ENCODE measurements around the gene RIMBP2. TPM values are rescaled to one million over a fixed set of nuclear protein-coding genes. Genes with fewer than 3 reads are reported as not detected.
"Not testable (repeated sequence)": the region's sequence is repeated elsewhere in the genome, so short reads cannot be mapped to it uniquely, and the experiment has no call there.

The RIMBP2 gene
- polyA plus RNA-seq, 1 donor (not counting 4 experiments of a cell fraction or from before 2014, with no cell fraction given), result 0.16 TPM

GRCh38 chr12:130754234-130754901 is 38.3 kb upstream of the RIMBP2 start:
- FAIRE-seq (no peak), DNase-seq (ENCODE audit: low read depth, low spot score) (no peak)
- H3K27ac ChIP-seq (ENCODE audit: control insufficient read depth, insufficient read depth, low read length), result no peak overlapping the region
- no peaks in the 10 kb centered on the region for H4K20me1 ChIP-seq (ENCODE audit: control insufficient read depth, extremely low read depth, insufficient read depth, low read length)
- dilution Hi-C loops (cut with MboI; ENCODE audit: extremely low pct_ligation_motif_present, low sequenced_read_pairs), result no loop called here
- H3K27me3 ChIP-seq (ENCODE audit: control insufficient read depth, extremely low read depth, insufficient read depth, low read length), result no peaks in the 10 kb centered on the region
- H3K4me1 ChIP-seq (ENCODE audit: control insufficient read depth, extremely low read depth, insufficient read depth, low read length), result no peaks in the 10 kb centered on the region
- no peaks in the 10 kb centered on the region for H3K9me3 ChIP-seq (ENCODE audit: control insufficient read depth, low read depth, low read length)
- H3K4me2 ChIP-seq (ENCODE audit: control insufficient read depth, extremely low read depth, insufficient read depth, low read depth, low read length), result no peak overlapping the region
- no peak overlapping the region for H3K4me3 ChIP-seq (ENCODE audit: control insufficient read depth in 2 of 3, extremely low read depth in 1 of 3, insufficient read depth in 2 of 3, low read depth in 1 of 3, low read length in 3 of 3)
- TF ChIP-seq, protein P1, sequence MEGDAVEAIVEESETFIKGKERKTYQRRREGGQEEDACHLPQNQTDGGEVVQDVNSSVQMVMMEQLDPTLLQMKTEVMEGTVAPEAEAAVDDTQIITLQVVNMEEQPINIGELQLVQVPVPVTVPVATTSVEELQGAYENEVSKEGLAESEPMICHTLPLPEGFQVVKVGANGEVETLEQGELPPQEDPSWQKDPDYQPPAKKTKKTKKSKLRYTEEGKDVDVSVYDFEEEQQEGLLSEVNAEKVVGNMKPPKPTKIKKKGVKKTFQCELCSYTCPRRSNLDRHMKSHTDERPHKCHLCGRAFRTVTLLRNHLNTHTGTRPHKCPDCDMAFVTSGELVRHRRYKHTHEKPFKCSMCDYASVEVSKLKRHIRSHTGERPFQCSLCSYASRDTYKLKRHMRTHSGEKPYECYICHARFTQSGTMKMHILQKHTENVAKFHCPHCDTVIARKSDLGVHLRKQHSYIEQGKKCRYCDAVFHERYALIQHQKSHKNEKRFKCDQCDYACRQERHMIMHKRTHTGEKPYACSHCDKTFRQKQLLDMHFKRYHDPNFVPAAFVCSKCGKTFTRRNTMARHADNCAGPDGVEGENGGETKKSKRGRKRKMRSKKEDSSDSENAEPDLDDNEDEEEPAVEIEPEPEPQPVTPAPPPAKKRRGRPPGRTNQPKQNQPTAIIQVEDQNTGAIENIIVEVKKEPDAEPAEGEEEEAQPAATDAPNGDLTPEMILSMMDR (optimal IDR thresholded peaks at IDR 0.05 in 1 of 3, IDR thresholded peaks at IDR 0.05 in 1 of 3, conservative IDR thresholded peaks at IDR 0.05 in 1 of 3; ENCODE audit: extremely low read depth in 1 of 3, insufficient read depth in 2 of 3, low read length in 3 of 3), result no peak
- no peak for TF ChIP-seq EZH2 (IDR thresholded peaks at IDR 0.05; ENCODE audit: low read length)
- peak overlapping the region; percentile 4 for H2AFZ ChIP-seq (ENCODE audit: control insufficient read depth, low read length)
- H3K36me3 ChIP-seq (ENCODE audit: control insufficient read depth in 2 of 2, extremely low read depth in 1 of 2, insufficient read depth in 2 of 2, low read length in 2 of 2), result no peaks in the 10 kb centered on the region
- H3K79me2 ChIP-seq (ENCODE audit: control insufficient read depth, insufficient read depth, low read length), result no peaks in the 10 kb centered on the region
- H3K9me1 ChIP-seq (ENCODE audit: control insufficient read depth, extremely low read depth, insufficient read depth, low read length), result no peaks in the 10 kb centered on the region
- H3K9ac ChIP-seq (ENCODE audit: control insufficient read depth, extremely low read depth, insufficient read depth, low read length), result no peak overlapping the region

- no peak for TF ChIP-seq EZH2 (IDR thresholded peaks at IDR 0.05; ENCODE audit: low read length)
- TF ChIP-seq, protein P1 (optimal IDR thresholded peaks at IDR 0.05 in 1 of 3, IDR thresholded peaks at IDR 0.05 in 1 of 3, conservative IDR thresholded peaks at IDR 0.05 in 1 of 3; ENCODE audit: extremely low read depth in 1 of 3, insufficient read depth in 2 of 3, low read length in 3 of 3), result no peak
- H3K4me1 ChIP-seq (ENCODE audit: control insufficient read depth, extremely low read depth, insufficient read depth, low read length), result peaks cover 2% of the 10 kb centered on the region
- no peak overlapping the region for H3K9ac ChIP-seq (ENCODE audit: control insufficient read depth, extremely low read depth, insufficient read depth, low read length)
- no peak overlapping the region for H3K4me3 ChIP-seq (ENCODE audit: control insufficient read depth in 2 of 3, extremely low read depth in 1 of 3, insufficient read depth in 2 of 3, low read depth in 1 of 3, low read length in 3 of 3)
- H3K27me3 ChIP-seq (ENCODE audit: control insufficient read depth, extremely low read depth, insufficient read depth, low read length), result no peaks in the 10 kb centered on the region
- H3K27ac ChIP-seq (ENCODE audit: control insufficient read depth, insufficient read depth, low read length), result no peak overlapping the region
- no peaks in the 10 kb centered on the region for H3K36me3 ChIP-seq (ENCODE audit: control insufficient read depth in 2 of 2, extremely low read depth in 1 of 2, insufficient read depth in 2 of 2, low read length in 2 of 2)
- no peaks in the 10 kb centered on the region for H3K9me3 ChIP-seq (ENCODE audit: control insufficient read depth, low read depth, low read length)
- DNase-seq (ENCODE audit: low read depth, low spot score), result no peak
- no peaks in the 10 kb centered on the region for H3K79me2 ChIP-seq (ENCODE audit: control insufficient read depth, insufficient read depth, low read length)
- H3K9me1 ChIP-seq (ENCODE audit: control insufficient read depth, extremely low read depth, insufficient read depth, low read length), result no peaks in the 10 kb centered on the region
- H4K20me1 ChIP-seq (ENCODE audit: control insufficient read depth, extremely low read depth, insufficient read depth, low read length), result no peaks in the 10 kb centered on the region
- FAIRE-seq, result no peak
- dilution Hi-C loops (cut with MboI; ENCODE audit: extremely low pct_ligation_motif_present, low sequenced_read_pairs), result no loop called here
- no peak overlapping the region for H2AFZ ChIP-seq (ENCODE audit: control insufficient read depth, low read length)
- no peak overlapping the region for H3K4me2 ChIP-seq (ENCODE audit: control insufficient read depth, extremely low read depth, insufficient read depth, low read depth, low read length)
These were observed 36.7 kb upstream of the RIMBP2 start for GRCh38 chr12:130752692-130753230.

- FAIRE-seq; H3K27ac ChIP-seq (ENCODE audit: control insufficient read depth, insufficient read depth, low read length); H3K36me3 ChIP-seq (ENCODE audit: control insufficient read depth in 2 of 2, extremely low read depth in 1 of 2, insufficient read depth in 2 of 2, low read length in 2 of 2); DNase-seq (ENCODE audit: low read depth, low spot score); dilution Hi-C loops (cut with MboI; ENCODE audit: extremely low pct_ligation_motif_present, low sequenced_read_pairs); H3K4me1 ChIP-seq (ENCODE audit: control insufficient read depth, extremely low read depth, insufficient read depth, low read length); H3K79me2 ChIP-seq (ENCODE audit: control insufficient read depth, insufficient read depth, low read length); H4K20me1 ChIP-seq (ENCODE audit: control insufficient read depth, extremely low read depth, insufficient read depth, low read length); H2AFZ ChIP-seq (ENCODE audit: control insufficient read depth, low read length); H3K9me1 ChIP-seq (ENCODE audit: control insufficient read depth, extremely low read depth, insufficient read depth, low read length); H3K9ac ChIP-seq (ENCODE audit: control insufficient read depth, extremely low read depth, insufficient read depth, low read length); H3K9me3 ChIP-seq (ENCODE audit: control insufficient read depth, low read depth, low read length); H3K27me3 ChIP-seq (ENCODE audit: control insufficient read depth, extremely low read depth, insufficient read depth, low read length); H3K4me3 ChIP-seq (ENCODE audit: control insufficient read depth in 2 of 3, extremely low read depth in 1 of 3, insufficient read depth in 2 of 3, low read depth in 1 of 3, low read length in 3 of 3); H3K4me2 ChIP-seq (ENCODE audit: control insufficient read depth, extremely low read depth, insufficient read depth, low read depth, low read length): not testable (repeated sequence)
These were observed 35.9 kb upstream of the RIMBP2 start for GRCh38 chr12:130752037-130752436.
